ENCODE measurements around the gene AADAT.

Gene AADAT

DNA sequence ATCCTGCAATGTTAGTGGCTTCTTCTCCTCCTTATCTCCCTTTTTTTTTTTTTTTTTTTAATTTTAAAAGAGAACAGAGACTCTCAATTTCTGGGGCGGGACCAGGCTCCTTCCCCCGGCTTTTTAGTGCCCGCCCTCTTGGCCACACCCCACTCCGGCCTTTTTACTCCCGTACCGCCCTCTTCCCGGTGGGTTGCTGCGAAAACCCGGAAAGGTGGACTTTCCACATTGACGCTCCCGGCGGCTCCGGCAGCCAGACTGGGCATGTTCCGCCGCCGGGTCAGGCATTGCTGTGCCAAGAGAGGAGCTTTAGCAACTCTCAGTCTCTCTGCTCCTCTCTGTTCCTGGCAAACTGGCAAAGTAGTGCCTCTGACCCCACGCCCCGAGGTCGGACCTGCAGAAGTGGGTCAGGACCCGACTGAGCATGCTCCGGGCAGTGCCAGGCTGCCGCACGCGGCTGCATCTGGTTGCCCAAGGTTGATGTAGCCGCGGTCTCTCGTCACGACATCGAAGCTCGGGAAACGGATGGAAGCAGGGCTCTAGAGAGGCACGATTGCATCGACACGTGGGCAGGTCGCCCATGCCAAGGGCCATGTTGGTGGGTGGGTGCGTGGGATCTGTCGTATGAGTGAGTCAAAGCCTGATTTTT lies 62.5 kb downstream of the AADAT start:
- DNase-seq, result peak; percentile 45 to 91 (median 88)

DNA sequence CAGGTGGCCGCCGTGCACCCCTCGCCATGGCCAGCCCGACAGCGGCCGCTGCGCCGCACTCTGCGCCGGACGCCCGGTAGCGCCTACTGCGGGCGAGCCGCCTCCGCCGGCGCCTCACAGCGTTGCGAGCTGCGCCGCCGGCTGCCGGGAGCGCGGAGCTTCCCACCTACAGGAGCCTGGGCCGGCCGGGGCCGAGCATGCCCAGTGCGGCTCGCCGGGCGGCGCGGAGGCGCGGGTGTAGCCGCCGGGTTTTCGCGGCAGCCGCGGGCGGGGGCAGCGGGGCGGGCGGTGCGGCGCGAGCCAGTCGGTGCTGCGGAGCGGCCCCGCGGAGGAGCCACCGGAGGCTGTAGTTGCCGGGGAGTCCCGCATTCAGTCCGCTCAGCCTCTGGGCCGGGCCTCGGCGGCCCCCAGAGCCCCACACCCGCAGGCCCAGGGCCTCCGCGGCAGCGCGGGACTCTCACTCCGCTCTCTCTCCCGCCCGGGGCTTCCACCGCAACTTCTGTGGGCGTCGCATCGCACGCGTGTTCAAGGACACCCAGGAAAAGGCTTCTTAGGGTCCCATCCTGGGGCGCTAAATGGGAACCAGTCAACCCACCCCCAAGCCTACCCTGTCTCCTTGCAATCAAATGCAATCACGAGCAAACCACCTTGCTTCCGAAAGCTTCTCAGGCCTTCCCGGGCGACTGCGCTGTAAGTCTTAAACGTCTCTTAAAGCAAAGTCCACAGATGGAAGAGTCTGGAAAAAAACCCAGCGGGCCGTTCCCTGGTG lies 63.3 kb downstream of the AADAT start, which contains the start of gene MFAP3L:
MFAP3L (minus strand) TSS at position 143 of the 769 bp plus-strand sequence. CDS start 20,518 bp downstream, outside the sequence.
- DNase-seq, result peak; percentile 36 to 94 (median 84)

DNA sequence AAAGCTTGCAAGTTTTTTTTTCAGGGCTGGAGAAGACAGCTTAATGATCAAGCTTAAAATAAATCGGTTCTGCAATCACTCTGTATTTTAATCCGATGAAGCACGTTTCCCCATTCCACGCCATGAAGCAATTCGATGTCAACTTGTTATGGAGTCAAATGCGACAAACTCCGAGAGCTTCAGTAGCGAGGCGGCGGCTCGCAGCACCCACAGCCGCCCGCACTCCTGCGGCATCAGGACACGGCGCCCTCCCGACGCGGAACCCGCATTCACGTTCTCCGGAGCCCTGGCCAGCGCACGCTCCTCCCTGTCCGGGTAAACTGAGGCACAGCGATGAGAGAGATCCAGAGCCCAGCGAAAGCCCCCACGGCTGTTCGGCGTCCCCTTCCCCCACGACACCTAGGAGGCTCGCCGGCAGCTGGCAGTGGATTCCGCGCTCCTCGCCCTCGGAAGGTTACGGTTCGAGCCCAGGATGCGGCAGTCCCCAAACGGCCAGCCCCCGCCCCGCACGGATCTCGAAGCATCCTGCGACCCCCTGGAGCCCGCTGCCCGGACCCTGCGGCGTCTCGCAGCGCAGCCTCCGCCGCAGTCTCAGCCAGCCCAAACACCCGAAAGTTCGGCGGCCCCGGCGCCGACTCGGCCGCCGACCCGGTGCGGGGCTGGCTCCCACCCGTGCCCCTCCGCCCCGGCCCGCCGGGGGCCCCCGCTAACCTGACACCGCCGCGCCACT lies 64.1 kb downstream of the AADAT start:
- DNase-seq, result peak in 10 of 14 donors; percentile 20 to 81 (median 60)

DNA sequence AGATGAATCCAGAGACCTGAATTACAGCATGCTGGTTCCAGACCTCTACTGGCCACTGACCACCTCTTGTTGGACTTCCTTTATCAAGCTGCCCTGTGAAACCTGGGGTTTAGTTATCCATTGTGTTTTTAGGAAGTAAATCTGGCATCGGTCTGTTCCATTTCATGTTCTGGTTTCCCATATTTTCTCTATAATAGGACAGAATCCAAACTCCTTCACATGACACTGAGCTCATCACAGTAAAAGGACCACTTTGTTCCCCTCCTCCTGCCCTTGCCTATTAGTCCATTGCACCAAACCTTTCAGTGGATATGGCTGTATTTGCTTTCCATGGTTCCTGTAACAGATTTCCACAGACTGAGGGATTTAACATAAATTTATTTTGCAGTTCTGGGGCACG lies 67.5 kb downstream of the AADAT start:
- peak in 1 of 14 donors; percentile 9 for DNase-seq

DNA sequence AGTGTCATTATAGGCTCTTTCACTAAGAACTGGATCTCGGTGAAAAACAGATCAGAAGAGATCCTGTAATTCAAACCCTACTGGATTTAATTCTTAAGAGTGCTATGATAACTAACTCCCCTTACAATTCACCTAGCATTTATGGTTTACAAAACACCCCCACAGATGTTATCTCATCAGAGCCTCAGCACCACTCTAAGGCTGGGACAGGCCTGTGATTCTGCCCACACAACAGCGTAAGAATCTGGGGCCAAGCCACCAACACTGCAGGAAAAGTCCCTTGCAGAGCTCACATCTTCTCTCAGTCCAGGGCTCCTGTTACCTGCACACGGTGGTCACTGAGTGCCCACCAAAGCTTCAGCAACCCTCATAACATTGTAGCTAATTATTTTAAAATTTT lies 72.5 kb downstream of the AADAT start:
- DNase-seq, result no peak

DNA sequence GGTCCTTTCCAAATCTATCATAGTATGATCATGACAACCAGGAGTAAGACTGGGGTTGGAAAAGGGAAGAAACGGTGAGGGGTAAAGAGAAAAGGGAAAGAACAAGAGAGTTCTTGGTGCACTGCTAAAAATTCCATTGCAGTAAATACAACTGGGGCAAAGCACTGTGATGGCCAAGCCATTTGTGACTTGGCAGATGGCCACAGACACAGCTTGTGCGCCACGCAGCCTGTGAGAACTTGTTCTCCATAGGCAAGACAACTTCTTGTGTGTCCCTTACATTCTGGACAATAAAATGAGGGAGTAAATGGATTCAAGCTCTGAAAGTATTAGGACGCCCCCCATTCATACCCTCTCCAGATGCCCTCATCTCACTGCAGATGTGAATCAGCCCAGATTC lies 74.5 kb downstream of the AADAT start:
- peak in 12 of 14 donors; percentile 17 to 66 (median 51) for DNase-seq

DNA sequence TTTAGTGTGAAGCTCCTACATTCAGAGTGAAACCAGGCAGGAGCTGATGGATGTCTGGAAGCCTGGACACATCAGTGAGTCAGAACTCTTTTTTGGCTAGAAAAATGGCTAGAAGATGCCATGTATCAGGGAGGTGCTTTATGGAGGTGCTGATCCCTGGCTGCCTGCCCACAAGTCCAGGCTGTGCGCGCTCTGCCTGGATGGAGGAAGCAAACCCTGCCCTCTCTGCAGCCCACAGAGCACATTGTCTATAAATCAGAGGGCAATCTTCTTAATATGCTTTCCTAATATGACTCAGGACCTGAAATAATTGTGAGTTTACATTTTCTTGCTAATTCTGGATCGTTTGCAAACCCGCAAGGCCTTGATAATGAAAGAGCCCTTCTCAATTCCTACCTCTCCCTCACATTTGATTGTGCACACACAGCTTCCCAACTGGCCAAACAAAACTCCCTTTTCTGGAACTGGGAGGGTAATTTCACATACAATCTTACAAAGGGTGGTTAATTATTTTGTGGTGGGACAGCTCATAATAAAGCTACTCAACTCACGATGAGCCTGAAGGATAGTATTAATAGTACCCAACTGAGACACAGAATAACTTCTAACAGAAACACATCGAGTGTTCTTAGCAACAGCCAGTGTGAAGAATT lies 75.3 kb downstream of the AADAT start:
- DNase-seq, result peak in 7 of 14 donors; percentile 21 to 88 (median 50)

DNA sequence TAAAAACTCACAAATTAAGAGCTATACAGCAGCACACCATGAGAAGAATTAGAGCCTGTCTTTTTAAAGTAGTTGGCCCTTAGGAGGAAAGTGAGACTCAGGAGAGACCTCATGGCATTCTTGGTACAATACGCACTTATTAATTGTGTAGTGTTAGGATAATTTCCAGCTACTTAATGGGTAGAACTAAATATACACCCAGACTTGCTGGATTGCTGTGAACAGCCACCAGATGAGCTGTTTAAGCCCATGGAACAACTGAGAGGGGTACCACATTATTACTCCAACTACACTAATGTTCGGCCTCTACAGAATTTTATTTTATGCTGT lies 77.2 kb downstream of the AADAT start:
- no peak for DNase-seq

DNA sequence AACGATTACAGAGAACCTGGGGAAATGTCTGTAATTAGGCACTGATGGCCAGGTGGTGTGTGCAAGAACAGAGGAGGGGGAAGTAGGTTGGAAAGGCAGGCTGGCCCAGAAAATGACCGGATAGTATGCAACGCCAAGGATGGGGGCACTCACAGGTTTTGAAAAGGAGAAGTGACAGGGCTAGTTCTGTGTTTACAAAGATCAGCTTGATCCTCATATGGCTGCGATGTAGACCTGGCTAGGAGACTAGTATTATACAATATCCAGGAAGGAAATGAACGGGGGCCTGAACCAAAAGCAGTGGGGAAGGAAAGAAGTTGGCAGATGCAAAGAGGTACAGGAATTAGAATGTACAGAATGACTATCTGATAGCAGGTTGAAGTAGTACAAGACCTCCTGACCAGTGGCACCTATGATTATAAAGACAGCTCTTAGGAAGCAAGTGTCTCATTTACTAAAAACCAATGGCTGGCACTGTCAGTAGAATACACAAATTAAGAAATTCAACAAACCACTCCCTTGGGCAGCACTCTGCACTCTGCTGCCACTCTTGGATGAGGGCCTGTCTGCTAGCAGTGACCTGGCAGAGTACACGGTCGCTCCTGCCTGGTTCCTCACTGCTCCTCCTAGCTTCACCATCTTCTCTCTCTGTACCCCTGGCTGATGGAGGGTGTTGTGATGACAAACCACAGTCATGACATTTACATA lies 77.7 kb downstream of the AADAT start:
- peak in 6 of 14 donors; percentile 25 to 84 (median 34) for DNase-seq

Data from C1 segment of cervical spinal cord (tissue), 14 donors.